Muscle layer of duodenum (tissue), 2 donors: ENCODE measurements around the gene RFFL.
"Not testable (repeated sequence)": the region's sequence is repeated elsewhere in the genome, so short reads cannot be mapped to it uniquely, and the experiment has no call there.

Experiments
- H3K27ac ChIP-seq: one replicate; pipeline ENCODE4 v1.7.0; 2013; ENCODE audit warnings: mild to moderate bottlenecking, low read length
- H3K27me3 ChIP-seq: one replicate; pipeline ENCODE4 v1.7.0; 2013; ENCODE audit warnings: low read depth, mild to moderate bottlenecking, control low read depth, low read length
- H3K36me3 ChIP-seq, 2 donors: one replicate each; pipeline ENCODE4 v1.7.0; 2013; ENCODE audit warnings: low read length in 2 of 2, control low read depth in 1 of 2, mild to moderate bottlenecking in 1 of 2; ENCODE audit not compliant: insufficient read depth in 2 of 2, control insufficient read depth in 1 of 2
- H3K4me1 ChIP-seq, 2 donors: one replicate each; pipeline ENCODE4 v1.7.0; 2013; ENCODE audit warnings: low read length in 2 of 2, mild to moderate bottlenecking in 2 of 2, control low read depth in 1 of 2, moderate library complexity in 1 of 2; ENCODE audit not compliant: insufficient read depth in 2 of 2, control insufficient read depth in 1 of 2
- H3K4me3 ChIP-seq, 2 donors: one replicate each; pipeline ENCODE4 v1.7.0; 2013; ENCODE audit warnings: low read length in 2 of 2, low read depth in 1 of 2, mild to moderate bottlenecking in 1 of 2
- H3K9me3 ChIP-seq, 2 donors: one replicate each; pipeline ENCODE4 v1.7.0; 2013; ENCODE audit warnings: low read length in 2 of 2, control low read depth in 1 of 2, mild to moderate bottlenecking in 1 of 2; ENCODE audit not compliant: control insufficient read depth in 1 of 2
- donor health status: healthy.

Gene RFFL, protein sequence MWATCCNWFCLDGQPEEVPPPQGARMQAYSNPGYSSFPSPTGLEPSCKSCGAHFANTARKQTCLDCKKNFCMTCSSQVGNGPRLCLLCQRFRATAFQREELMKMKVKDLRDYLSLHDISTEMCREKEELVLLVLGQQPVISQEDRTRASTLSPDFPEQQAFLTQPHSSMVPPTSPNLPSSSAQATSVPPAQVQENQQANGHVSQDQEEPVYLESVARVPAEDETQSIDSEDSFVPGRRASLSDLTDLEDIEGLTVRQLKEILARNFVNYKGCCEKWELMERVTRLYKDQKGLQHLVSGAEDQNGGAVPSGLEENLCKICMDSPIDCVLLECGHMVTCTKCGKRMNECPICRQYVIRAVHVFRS

DNA sequence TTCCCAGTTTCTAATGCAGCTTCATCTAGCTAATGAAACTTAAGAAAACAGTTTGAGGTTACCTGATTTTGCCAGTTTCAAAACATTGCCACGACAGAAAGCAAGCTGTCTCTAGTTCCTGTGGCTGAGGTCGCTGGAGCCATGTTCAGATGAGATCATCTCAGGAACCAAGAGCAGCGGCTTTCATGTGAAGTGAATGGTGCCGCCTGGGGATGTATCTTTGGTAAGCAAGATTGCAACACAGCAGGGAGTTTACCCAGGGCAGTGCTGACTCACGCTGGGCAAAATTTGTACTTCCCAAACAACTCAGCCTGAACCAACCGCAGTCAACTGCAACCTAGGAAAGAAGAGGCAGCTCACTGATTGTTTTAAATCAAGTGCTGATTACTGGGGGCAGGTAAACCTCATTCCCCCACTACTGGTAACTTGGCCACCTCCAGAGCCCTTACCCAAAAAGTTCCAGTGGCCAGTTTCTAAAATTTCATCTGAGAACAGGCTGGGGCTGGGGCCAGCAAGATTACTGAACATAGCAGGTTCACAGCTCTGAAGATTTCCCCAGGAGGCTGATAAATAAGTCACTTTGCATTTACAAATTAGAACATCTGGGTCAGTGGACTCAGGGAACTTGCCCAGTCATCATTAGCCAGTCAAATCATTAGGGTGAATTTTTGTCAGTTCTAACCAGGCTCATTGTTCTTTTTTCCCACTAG is at the start of gene RFFL:
TSS of gene RFFL (minus strand) at position 194 of the 710 bp plus-strand sequence. CDS start 37,154 bp downstream, outside the sequence.
- H3K9me3 ChIP-seq: no peaks in the 10 kb centered on the region
- H3K36me3 ChIP-seq: peaks cover 8 to 9% of the 10 kb centered on the region in 2 donors
- peak within 1 kb of the TSS; percentile 29 to 38 for H3K4me3 ChIP-seq
- H3K4me1 ChIP-seq: peaks cover 10 to 11% of the 10 kb centered on the region in 2 donors
- peak within 1 kb of the TSS; percentile 92 for H3K27ac ChIP-seq
- H3K27me3 ChIP-seq: no peaks in the 10 kb centered on the region

DNA sequence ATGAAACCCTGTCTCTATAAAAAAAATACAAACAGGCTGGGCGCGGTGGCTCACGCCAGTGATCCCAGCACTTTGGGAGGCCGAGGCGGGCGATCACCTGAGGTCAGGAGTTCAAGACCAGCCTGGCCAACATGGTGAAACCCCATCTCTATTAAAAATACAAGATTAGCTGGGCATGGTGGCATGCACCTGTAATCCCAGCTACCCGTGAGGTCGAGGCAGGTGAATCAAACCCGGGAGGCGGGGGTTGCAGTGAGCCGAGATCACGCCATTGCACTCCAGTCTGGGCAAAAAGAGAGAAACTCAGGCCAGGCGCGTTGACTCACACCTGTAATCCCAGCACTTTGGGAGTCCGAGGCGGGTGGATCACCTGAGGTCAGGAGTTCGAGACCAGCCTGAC is 47.3 kb upstream of the RFFL start:
- H3K36me3 ChIP-seq: peaks cover 8 to 15% of the 10 kb centered on the region in 2 donors
- not testable (repeated sequence) for H3K9me3 ChIP-seq, H3K4me3 ChIP-seq, H3K27me3 ChIP-seq, H3K4me1 ChIP-seq, H3K27ac ChIP-seq

DNA sequence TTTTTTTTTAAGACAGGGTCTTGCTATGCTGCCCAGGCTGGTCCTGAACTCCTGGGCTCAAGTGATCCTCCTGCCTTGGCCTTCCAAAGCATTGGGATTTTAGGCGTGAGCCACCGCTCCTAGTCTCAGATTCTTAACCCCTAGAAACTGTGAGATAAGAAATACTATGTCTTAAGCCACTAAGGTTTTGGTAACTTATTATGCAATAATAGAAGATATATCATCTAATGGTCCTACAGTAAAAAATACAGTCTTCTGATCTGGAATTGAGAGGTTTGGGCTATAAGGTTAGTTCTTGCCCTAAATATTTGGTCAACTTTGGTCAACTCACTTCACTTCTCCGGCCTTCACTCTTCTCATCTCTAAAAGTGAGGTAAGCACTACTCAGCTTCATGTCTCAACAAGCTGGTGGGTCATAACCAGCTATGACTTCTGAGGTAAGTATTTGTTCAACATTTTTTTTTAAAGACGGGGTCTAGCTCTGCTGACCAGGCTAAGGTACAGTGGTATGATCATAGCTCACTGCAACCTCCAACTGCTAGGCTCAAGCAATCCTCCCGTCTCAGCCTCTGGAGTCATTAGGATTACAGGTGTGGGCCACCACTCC is 41.4 kb upstream of the RFFL start:
- Histone ChIP-seq H3K27ac (no peak overlapping the region), H3K27me3 (no peaks in the 10 kb centered on the region), H3K9me3 (no peaks in the 10 kb centered on the region), H3K36me3 (peaks cover 17 to 51% of the 10 kb centered on the region in 2 donors), H3K4me3 (no peak overlapping the region), H3K4me1 (no peaks in the 10 kb centered on the region)

DNA sequence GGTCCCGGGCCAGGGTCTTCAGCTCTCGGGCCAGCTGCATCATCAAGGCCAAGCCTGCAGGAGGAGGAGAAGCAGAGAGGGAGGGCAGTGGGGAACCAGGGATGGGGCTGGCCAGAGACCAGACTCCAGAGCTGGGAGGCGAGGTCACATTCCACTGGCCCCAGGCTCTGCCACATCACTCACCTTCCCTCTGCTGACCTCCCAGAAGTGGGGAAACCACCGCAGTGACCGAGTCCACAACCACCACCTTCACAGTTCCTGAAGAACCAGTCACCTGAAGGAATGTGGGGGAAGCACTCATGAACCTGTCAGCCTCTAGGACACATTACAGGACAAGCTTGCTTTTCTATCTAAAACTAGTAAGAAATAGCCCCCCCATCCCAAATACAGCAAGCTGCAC is 39.8 kb upstream of the RFFL start:
- H3K9me3 ChIP-seq: no peaks in the 10 kb centered on the region
- H3K36me3 ChIP-seq: peaks cover 24 to 61% of the 10 kb centered on the region in 2 donors
- H3K27me3 ChIP-seq: no peaks in the 10 kb centered on the region
- no peaks in the 10 kb centered on the region for H3K4me1 ChIP-seq
- no peak overlapping the region for H3K27ac ChIP-seq
- H3K4me3 ChIP-seq: no peak overlapping the region

DNA sequence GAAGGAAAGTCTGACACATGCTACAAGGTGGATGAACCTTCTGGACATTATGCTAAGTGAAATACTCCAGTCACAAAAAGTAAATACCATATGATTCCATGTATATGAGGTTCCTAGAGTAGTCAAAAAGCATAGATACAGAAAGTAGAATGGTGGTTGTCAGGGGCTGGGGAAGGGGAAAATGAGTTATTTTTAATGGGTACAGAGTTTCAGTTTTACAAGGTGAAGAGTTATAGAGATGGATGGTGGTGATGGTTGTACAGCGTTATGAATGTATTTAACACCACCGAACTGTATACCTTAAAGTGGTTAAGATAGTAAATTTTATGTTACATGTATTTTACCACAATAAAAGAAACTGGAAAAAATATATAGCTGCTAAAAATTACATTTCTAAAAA is 38.2 kb upstream of the RFFL start:
- Histone ChIP-seq H3K36me3 (peaks cover 24 to 55% of the 10 kb centered on the region in 2 donors), H3K4me3 (no peak overlapping the region), H3K27me3 (no peaks in the 10 kb centered on the region), H3K27ac (no peak overlapping the region), H3K9me3 (no peaks in the 10 kb centered on the region), H3K4me1 (no peaks in the 10 kb centered on the region)

DNA sequence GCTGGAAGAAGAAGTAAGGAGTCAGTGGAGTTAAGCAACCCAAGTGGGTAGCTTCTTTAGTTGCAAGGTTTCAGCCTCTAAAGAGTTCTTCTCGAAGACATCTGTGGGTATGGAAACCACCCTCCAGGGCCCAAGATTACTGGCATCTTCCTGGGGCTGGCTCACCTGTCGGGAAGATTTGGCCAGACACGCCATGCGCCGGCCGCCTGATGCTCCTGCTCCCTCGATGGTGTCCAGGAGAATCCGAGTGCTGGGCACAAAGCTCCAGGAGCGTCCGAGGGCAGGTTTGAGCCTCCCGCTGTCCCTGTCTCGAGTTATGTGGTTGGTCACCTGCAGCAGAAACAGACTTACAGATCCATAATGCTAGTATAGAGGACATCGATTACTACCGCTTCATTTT is 37.5 kb upstream of the RFFL start:
- H3K4me3 ChIP-seq: no peak overlapping the region
- peaks cover 18 to 49% of the 10 kb centered on the region in 2 donors for H3K36me3 ChIP-seq
- no peak overlapping the region for H3K27ac ChIP-seq
- H3K9me3 ChIP-seq: no peaks in the 10 kb centered on the region
- H3K27me3 ChIP-seq: no peaks in the 10 kb centered on the region
- H3K4me1 ChIP-seq: no peaks in the 10 kb centered on the region

DNA sequence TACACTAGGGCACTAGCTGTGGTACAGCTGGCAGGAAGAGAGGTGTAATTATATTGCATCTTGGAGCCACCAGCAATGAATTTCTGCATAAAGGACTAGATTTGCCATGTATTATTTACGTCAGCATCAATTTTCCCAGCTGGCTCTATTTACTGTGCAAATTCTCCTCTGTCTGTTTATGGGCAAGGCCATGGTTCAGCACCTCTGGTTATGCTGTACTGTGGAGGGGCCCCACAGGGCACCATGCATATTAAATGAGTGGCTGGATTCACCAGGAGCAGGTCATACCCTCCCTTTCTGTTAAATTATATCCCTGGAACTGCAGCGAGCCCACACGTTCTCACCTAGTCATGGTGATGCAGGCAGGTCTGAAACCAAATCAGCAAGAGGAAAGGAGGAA is 36.4 kb upstream of the RFFL start:
- no peaks in the 10 kb centered on the region for H3K27me3 ChIP-seq
- H3K4me1 ChIP-seq: no peaks in the 10 kb centered on the region
- H3K36me3 ChIP-seq: peaks cover 10 to 38% of the 10 kb centered on the region in 2 donors
- no peaks in the 10 kb centered on the region for H3K9me3 ChIP-seq
- H3K4me3 ChIP-seq: no peak overlapping the region
- H3K27ac ChIP-seq: no peak overlapping the region

DNA sequence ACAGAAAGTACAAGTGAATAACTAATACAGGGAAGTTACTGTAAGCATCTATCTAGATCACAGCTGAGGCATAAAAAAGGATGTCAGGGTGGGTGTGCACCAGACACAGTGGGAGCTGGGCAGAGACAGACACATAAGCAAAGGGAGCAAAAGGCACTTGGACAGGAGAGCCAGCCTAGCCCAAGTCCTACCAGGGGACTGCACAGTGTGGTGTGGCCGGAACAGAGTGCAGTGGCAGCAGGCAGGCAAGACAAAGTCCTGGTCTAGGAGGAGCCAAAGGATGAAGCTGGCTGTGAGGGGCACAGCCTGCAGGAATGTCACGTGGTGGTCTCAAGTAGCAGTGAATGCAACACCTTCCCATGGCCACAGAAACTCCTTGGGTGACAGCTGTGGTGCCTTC is 34.3 kb upstream of the RFFL start:
- Histone ChIP-seq H3K9me3 (no peaks in the 10 kb centered on the region), H3K36me3 (peaks cover 10 to 28% of the 10 kb centered on the region in 2 donors), H3K4me1 (no peaks in the 10 kb centered on the region), H3K27ac (no peak overlapping the region), H3K27me3 (no peaks in the 10 kb centered on the region), H3K4me3 (no peak overlapping the region)

DNA sequence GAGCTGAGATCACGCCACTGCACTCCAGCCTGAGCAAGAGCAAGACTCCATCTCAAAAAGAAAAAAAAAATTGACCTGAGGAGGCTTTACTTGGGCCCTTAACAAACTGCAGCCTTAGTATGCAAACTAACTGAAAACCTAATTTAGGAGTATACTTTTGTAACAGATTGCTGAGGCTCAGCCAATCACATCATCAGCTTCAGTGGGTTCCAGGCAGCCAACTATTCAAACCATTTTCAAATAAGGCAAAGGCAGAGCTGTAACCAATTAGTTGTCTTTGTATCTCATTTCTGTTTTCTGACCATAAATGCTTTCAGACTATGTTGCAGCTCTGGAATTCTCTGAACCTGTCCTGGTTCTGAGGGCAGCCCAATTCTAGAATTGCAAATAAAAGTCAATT is 32.2 kb upstream of the RFFL start:
- H3K4me3 ChIP-seq: no peak overlapping the region
- H3K27ac ChIP-seq: no peak overlapping the region

DNA sequence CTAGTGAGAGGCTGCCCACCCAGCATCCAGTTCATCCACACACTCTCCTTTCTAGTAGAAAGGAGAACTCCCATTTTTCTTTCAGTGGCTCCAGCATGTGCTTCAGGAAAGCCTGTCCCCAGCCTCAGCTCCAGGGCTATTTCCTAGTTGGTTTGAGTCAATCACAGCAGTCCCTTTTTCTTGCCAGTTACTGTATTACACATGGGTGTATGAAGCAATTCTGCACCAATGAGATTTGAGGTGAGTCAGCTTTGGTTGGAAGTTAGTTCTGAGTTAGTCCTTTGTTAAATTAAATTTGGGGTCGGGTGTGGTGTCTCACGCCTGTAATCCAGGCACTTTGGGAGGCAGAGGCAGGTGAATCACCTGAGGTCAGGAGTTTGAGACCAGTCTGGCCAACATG is 31.4 kb upstream of the RFFL start:
- Histone ChIP-seq H3K36me3 (peaks cover 7 to 9% of the 10 kb centered on the region in 2 donors), H3K27ac (no peak overlapping the region), H3K27me3 (no peaks in the 10 kb centered on the region), H3K4me3 (no peak overlapping the region), H3K9me3 (no peaks in the 10 kb centered on the region), H3K4me1 (no peaks in the 10 kb centered on the region)

More for the DNA sequence above, 32.2 kb upstream of the RFFL start:
- H3K9me3 ChIP-seq: no peaks in the 10 kb centered on the region
- no peaks in the 10 kb centered on the region for H3K4me1 ChIP-seq
- peaks cover 10 to 18% of the 10 kb centered on the region in 2 donors for H3K36me3 ChIP-seq
- H3K27me3 ChIP-seq: no peaks in the 10 kb centered on the region

DNA sequence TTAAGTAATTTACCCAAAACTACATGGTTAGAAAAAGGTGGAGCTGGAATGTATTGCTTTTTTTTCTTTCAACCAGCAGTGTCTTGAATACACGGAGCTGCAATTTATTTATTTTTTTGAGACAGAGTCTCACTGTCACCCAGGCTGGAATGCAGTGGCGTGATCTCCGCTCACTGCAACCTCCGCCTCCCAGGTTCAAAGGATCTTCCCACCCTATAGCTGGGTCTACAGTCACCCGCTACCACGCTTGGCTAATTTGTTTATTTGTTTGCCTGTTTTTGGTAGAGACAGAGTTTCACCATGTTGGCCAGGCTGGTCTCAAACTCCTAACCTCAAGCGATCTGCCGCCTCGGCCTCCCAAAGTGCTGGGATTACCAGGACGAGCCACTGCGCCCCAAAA is 27.2 kb upstream of the RFFL start:
- not testable (repeated sequence) for H3K27ac ChIP-seq, H3K4me3 ChIP-seq, H3K36me3 ChIP-seq, H3K9me3 ChIP-seq, H3K27me3 ChIP-seq, H3K4me1 ChIP-seq
